ENCODE measurements around the gene NBEAL2. TPM values are rescaled to one million over a fixed set of nuclear protein-coding genes. Genes with fewer than 3 reads are reported as not detected.

NBEAL2 gene
- total RNA-seq, 1 donor from 2014 or later, result 202 TPM

GRCh38 chr3:46931631-46932331 is 47.7 kb upstream of the NBEAL2 start:
- H3K4me3 Mint-ChIP-seq (ENCODE audit: unreplicated experiment), result no peak overlapping the region
- H3K27ac Mint-ChIP-seq (ENCODE audit: unreplicated experiment), result peak overlapping the region; percentile 30
- H3K27me3 Mint-ChIP-seq (ENCODE audit: unreplicated experiment), result no peaks in the 10 kb centered on the region
- H3K9me3 Mint-ChIP-seq (ENCODE audit: unreplicated experiment), result no peaks in the 10 kb centered on the region
- peaks cover 17% of the 10 kb centered on the region for H3K36me3 Mint-ChIP-seq (ENCODE audit: low read depth, unreplicated experiment)
- TF ChIP-seq CTCF (IDR thresholded peaks at IDR 0.05; ENCODE audit: unreplicated experiment), result no peak
- H3K4me1 Mint-ChIP-seq (ENCODE audit: unreplicated experiment), result peaks cover 39% of the 10 kb centered on the region
- no peak for DNase-seq (ENCODE audit: low spot score)

- TF ChIP-seq CTCF (IDR thresholded peaks at IDR 0.05; ENCODE audit: unreplicated experiment), result no peak
- H3K36me3 Mint-ChIP-seq (ENCODE audit: low read depth, unreplicated experiment), result peaks cover 11% of the 10 kb centered on the region
- no peak overlapping the region for H3K4me3 Mint-ChIP-seq (ENCODE audit: unreplicated experiment)
- H3K27me3 Mint-ChIP-seq (ENCODE audit: unreplicated experiment), result no peaks in the 10 kb centered on the region
- H3K27ac Mint-ChIP-seq (ENCODE audit: unreplicated experiment), result no peak overlapping the region
- no peaks in the 10 kb centered on the region for H3K9me3 Mint-ChIP-seq (ENCODE audit: unreplicated experiment)
- no peak for DNase-seq (ENCODE audit: low spot score)
- H3K4me1 Mint-ChIP-seq (ENCODE audit: unreplicated experiment), result peaks cover 31% of the 10 kb centered on the region
These were observed 46.8 kb upstream of the NBEAL2 start for GRCh38 chr3:46932455-46933225.

GRCh38 chr3:46933261-46933660 is 46.2 kb upstream of the NBEAL2 start:
- no peak for DNase-seq (ENCODE audit: low spot score)
- H3K27ac Mint-ChIP-seq (ENCODE audit: unreplicated experiment), result no peak overlapping the region
- H3K27me3 Mint-ChIP-seq (ENCODE audit: unreplicated experiment), result no peaks in the 10 kb centered on the region
- H3K4me3 Mint-ChIP-seq (ENCODE audit: unreplicated experiment), result no peak overlapping the region
- peaks cover 11% of the 10 kb centered on the region for H3K36me3 Mint-ChIP-seq (ENCODE audit: low read depth, unreplicated experiment)
- H3K4me1 Mint-ChIP-seq (ENCODE audit: unreplicated experiment), result peaks cover 30% of the 10 kb centered on the region
- no peak for TF ChIP-seq CTCF (IDR thresholded peaks at IDR 0.05; ENCODE audit: unreplicated experiment)
- H3K9me3 Mint-ChIP-seq (ENCODE audit: unreplicated experiment), result no peaks in the 10 kb centered on the region

- Mint-ChIP-seq H3K4me1 (ENCODE audit: unreplicated experiment) (peaks cover 32% of the 10 kb centered on the region), H3K4me3 (ENCODE audit: unreplicated experiment) (no peak overlapping the region), H3K27ac (ENCODE audit: unreplicated experiment) (no peak overlapping the region), H3K27me3 (ENCODE audit: unreplicated experiment) (peaks cover under 1% of the 10 kb centered on the region), H3K36me3 (ENCODE audit: low read depth, unreplicated experiment) (peaks cover 10% of the 10 kb centered on the region), H3K9me3 (ENCODE audit: unreplicated experiment) (no peaks in the 10 kb centered on the region)
- no peak for DNase-seq (ENCODE audit: low spot score)
- TF ChIP-seq CTCF (IDR thresholded peaks at IDR 0.05; ENCODE audit: unreplicated experiment), result no peak
These were observed 45.4 kb upstream of the NBEAL2 start for GRCh38 chr3:46934072-46934471.
